Lower leg skin (tissue), 4 donors: ENCODE results near the gene CASP10. TPM values are rescaled to one million over a fixed set of nuclear protein-coding genes. Genes with fewer than 3 reads are reported as not detected.

ENCODE experiments used
- DNase-seq, 2 donors: peaks; one replicate each; pipeline ENCODE4 v3.0.0-alpha.2; 2019; ENCODE audit warnings: low spot score in 2 of 2
- H3K4me3 ChIP-seq: fragments of 200-600 bp; sonication (generic); 2 replicates; pipeline ENCODE4 v1.5.1; 2017; ENCODE audit warnings: mild to moderate bottlenecking, low read depth; ENCODE audit not compliant: poor library complexity, severe bottlenecking
- CTCF ChIP-seq, 3 donors: fragments of 450-650 bp; IDR thresholded peaks; one replicate each; pipeline ENCODE4 v1.5.1; 2016; ENCODE audit warnings: antibody characterized with exemption in 3 of 3, mild to moderate bottlenecking in 3 of 3, moderate library complexity in 2 of 3
- POLR2A ChIP-seq, 2 donors: fragments of 450-650 bp; IDR thresholded peaks; one replicate each; pipeline ENCODE4 v1.6.1; 2016 to 2017; ENCODE audit warnings: antibody characterized with exemption in 2 of 2, mild to moderate bottlenecking in 1 of 2, moderate library complexity in 1 of 2
- WGBS, 2 donors: methylation state at CpG; one replicate each; pipeline ENCODE4 v1.1.5; 2018; 5-methylcytosine and 5-hydroxymethylcytosine counted together
- intact Hi-C: fragments of 100-400 bp; cut with DNase I; formaldehyde crosslinking; loops from one replicate; pipeline ENCODE4 v1.15.0; 2023; ENCODE audit warnings: low total_unique reads
- total RNA-seq, 4 donors: library from RNA; depleted of rRNA; stranded (reverse); fragments of >200 nt; gene quantifications; one replicate each; pipeline ENCODE4 v1.1.0, GENCODE V29; 2016

Gene CASP10
- total RNA-seq, 4 donors from 2014 or later, result 4.0 to 6.3 (median 4.2) TPM

DNA sequence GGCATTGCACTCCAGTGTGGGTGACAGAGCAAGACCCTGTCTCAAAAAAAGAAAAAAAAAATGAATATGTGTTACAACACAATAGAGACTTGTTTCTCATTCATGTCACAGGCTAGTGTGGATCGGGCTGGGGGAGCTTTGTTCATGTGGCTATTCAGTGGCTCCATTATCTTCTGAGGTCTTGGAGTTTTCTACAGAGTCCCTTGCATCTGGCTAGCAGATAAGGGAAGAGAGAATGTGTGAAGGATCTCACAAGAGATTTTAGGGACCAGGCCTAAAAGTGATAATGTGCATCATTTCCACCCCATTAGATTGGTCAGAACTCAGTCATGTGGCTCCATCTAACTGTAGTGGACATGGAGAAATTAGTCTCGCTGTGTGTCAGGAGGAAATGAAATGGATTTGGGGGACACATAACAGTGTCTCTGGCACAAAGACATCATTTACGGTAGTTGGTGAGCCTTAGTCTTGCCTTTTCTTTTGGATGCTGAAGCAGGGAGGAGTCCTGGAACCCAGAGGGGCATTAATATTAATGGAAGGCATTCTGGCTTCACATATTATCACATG is 32.4 kb upstream of the CASP10 start:
- no peak overlapping the region for H3K4me3 ChIP-seq
- intact Hi-C loops, result no loop called here
- TF ChIP-seq POLR2A (IDR thresholded peaks at IDR 0.05) (no peak), CTCF (IDR thresholded peaks at IDR 0.05) (no peak)
- no peak for DNase-seq
- 92 to 96% methylated on average over 3 of the region's 3 CpGs for WGBS, 2 donors

DNA sequence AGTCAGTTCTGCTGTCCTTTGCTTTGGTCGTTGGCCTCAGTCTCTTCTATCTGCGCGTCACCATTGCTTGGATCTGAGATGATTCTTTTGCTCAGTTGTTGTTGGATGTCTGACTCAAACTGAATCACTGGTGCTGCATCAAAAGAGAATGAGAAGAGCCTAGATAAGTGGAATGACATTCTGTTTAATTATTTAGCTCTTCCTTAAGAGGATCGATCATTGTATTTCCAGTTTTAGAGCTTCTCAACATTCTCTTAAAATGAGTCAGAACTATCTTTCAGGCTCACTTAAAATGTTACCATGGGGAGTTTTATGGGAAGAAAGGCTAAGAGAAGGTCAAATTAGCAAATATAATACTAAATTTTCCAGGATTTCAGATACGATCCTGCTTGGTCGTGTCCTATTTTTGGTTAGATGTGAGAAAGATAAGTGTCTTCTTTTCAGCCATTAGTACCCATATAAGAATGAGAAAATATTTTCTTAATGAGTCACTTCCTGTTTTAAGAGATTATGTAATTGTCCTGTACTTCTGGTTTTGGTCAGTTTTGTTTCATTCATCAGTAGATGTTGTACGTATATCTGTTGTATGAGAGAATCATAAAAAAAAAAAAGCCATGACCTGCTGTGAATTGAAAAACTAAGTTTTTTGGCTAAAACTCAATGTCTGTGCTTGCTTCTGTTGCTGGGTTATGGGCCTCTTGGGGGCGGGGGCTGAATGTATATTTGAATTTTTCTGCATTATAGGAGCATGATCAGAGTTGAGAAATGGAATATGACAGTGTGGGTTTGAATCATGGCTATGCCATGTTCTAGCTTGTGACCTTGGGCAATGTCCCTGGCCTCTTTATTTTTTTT is 31.6 kb upstream of the CASP10 start:
- no peak for DNase-seq
- intact Hi-C loops, result no loop called here
- WGBS, 2 donors, result 46 to 49% methylated on average over 8 of the region's 8 CpGs
- TF ChIP-seq POLR2A (IDR thresholded peaks at IDR 0.05), result no peak
- no peak for TF ChIP-seq CTCF (IDR thresholded peaks at IDR 0.05)
- H3K4me3 ChIP-seq, result no peak overlapping the region

GRCh38 chr2:201152517-201152916 is 30.4 kb upstream of the CASP10 start:
- WGBS, 2 donors, result 94 to 96% methylated on average over 1 of the region's 1 CpG
- no peak overlapping the region for H3K4me3 ChIP-seq
- TF ChIP-seq POLR2A (IDR thresholded peaks at IDR 0.05), result no peak
- no peak for TF ChIP-seq CTCF (IDR thresholded peaks at IDR 0.05)
- intact Hi-C loops, result no loop called here
- DNase-seq, result no peak

DNA sequence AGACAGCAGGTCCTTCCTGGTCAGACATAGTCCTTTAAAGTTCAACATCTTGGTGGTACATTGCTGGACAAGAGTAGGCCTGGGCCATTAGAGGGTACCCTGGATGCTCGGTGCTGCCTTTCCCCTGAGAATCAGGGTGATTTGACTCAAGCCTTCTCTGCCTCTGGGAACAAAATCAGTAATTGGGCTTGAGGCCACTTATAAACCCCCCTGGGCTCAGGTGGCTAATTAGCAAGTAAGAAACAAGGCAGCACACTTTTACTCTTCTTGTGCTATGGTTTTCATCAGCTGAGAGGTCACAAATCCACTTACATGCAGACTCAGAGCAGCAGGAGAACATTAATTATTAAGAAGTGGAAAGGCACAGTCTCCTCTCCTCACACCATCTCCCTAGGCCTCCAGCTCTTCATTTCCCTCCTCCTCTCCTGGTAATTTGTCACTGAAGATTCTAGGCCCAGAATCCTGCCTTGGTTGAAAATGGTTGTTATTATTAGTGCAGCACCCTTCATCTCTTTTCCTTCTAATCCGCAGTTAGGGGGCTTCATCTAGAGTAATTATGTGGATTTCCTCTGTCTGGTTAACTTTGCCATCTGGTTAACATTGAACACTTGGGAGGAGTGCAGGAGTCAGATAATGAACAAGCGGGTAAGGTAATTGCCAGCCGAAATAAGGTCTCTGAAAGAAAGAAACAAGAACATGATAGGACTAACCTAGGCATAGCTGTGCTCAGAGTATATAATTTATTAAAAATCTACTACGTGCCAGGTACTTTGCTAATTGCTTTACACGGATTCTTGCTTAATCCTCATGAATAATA is 29.7 kb upstream of the CASP10 start:
- no peak for DNase-seq
- 81 to 85% methylated on average over 6 of the region's 6 CpGs for WGBS, 2 donors
- H3K4me3 ChIP-seq, result no peak overlapping the region
- intact Hi-C loops, result no loop called here
- TF ChIP-seq POLR2A (IDR thresholded peaks at IDR 0.05) (no peak), CTCF (IDR thresholded peaks at IDR 0.05) (no peak)

GRCh38 chr2:201154615-201155399 is 28.1 kb upstream of the CASP10 start:
- intact Hi-C loops, result no loop called here
- H3K4me3 ChIP-seq, result no peak overlapping the region
- no peak for DNase-seq
- no peak for TF ChIP-seq POLR2A (IDR thresholded peaks at IDR 0.05)
- TF ChIP-seq CTCF (IDR thresholded peaks at IDR 0.05), result no peak
- WGBS, 2 donors, result 88 to 90% methylated on average over 9 of the region's 9 CpGs
